ENCODE data around the gene TMEM91.
"Not testable (repeated sequence)": the region's sequence is repeated elsewhere in the genome, so short reads cannot be mapped to it uniquely, and the experiment has no call there.

TMEM91 gene

GRCh38 chr19:41376241-41376997 is at the start of gene TMEM91:
TSS of gene TMEM91 (plus strand) at chr19:41376533. CDS start at chr19:41378310, 1,777 bp downstream.
- peak in 11 of 51 donors; percentile 4 to 37 (median 12) for DNase-seq

GRCh38 chr19:41327076-41327575 is 49.2 kb upstream of the TMEM91 start:
- DNase-seq: peak in 1 of 51 donors; percentile 22

- peak in 21 of 51 donors; percentile 7 to 100 (median 29) for DNase-seq
These were observed 48.7 kb upstream of the TMEM91 start for GRCh38 chr19:41327576-41328156.

- DNase-seq: peak in 2 of 51 donors; percentile 35 to 100
These were observed 48.0 kb upstream of the TMEM91 start for GRCh38 chr19:41328157-41328841.

GRCh38 chr19:41328842-41329225 is 47.5 kb upstream of the TMEM91 start:
- peak in 8 of 51 donors; percentile 12 to 36 (median 22) for DNase-seq

- no peak for DNase-seq
These were observed 45.9 kb upstream of the TMEM91 start for GRCh38 chr19:41330481-41330880.

GRCh38 chr19:41330946-41331678 is 45.2 kb upstream of the TMEM91 start:
- DNase-seq: no peak

- no peak for DNase-seq
These were observed 44.3 kb upstream of the TMEM91 start for GRCh38 chr19:41332000-41332399.

GRCh38 chr19:41332468-41332867 is 43.9 kb upstream of the TMEM91 start:
- no peak for DNase-seq

- no peak for DNase-seq
These were observed 41.5 kb upstream of the TMEM91 start for GRCh38 chr19:41334793-41335192.

GRCh38 chr19:41335467-41335866 is 40.9 kb upstream of the TMEM91 start:
- DNase-seq: no peak

GRCh38 chr19:41339936-41340335 is 36.4 kb upstream of the TMEM91 start:
- DNase-seq: no peak

- no peak for DNase-seq
These were observed 34.5 kb upstream of the TMEM91 start for GRCh38 chr19:41341669-41342490.

GRCh38 chr19:41344162-41344561 is 32.2 kb upstream of the TMEM91 start:
- DNase-seq: no peak

- not testable (repeated sequence) for DNase-seq
These were observed 29.4 kb upstream of the TMEM91 start for GRCh38 chr19:41346916-41347315.

GRCh38 chr19:41350735-41351338 is 25.5 kb upstream of the TMEM91 start:
- DNase-seq: peak in 1 of 51 donors; percentile 89

- peak in 37 of 51 donors; percentile 6 to 99 (median 34) for DNase-seq
These were observed 24.7 kb upstream of the TMEM91 start for GRCh38 chr19:41351339-41352245.

- DNase-seq: peak in 1 of 51 donors; percentile 89
These were observed 24.1 kb upstream of the TMEM91 start for GRCh38 chr19:41352279-41352608.
